GM19397 (cell line): Measurements from ENCODE around the gene CERT1.

ENCODE experiments used
- ATAC-seq: cut with Tn5 transposase; IDR thresholded peaks from one replicate; pipeline ENCODE4 v1.9.1; 2021; ENCODE audit warnings: mild to moderate bottlenecking, moderate library complexity; ENCODE audit not compliant: unreplicated experiment

Gene CERT1

DNA sequence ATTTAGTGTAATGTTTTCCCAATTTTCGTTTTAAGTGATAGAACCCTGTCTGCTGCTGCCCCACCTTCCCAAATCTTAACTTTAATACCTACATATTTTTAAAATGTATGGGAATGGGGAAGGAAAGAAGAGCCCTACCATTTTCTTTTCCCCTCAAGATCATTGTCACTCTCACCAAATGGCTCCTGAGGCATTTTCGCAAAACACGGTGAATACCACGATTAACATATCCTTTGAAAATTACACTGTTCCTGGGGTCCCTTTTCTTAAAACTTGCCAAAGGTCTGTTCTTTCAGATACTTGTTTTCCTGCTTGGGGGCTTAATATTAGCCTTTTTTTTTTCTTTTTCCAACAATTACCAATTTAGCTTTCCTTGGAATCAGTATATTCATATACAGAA, 36.1 kb downstream of the CERT1 start:
- ATAC-seq: no peak

DNA sequence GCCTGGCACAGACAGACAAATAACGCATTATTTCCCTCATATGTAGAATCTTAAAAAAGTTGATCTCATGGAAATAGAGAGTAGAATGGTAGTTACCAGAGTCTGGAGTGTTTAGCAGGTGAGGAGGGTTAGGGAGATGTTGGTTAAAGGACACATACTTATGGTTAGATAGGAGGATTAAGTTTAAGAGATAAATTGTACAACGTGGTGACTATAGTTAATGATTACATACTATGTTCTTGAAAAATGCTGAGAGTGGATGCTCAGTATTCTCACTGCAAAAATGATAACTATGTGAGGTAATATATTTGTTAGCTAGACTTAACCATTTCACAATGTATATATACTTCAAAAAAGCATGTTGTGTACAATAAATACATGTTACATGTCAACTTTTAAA, 38.0 kb downstream of the CERT1 start:
- ATAC-seq: no peak

DNA sequence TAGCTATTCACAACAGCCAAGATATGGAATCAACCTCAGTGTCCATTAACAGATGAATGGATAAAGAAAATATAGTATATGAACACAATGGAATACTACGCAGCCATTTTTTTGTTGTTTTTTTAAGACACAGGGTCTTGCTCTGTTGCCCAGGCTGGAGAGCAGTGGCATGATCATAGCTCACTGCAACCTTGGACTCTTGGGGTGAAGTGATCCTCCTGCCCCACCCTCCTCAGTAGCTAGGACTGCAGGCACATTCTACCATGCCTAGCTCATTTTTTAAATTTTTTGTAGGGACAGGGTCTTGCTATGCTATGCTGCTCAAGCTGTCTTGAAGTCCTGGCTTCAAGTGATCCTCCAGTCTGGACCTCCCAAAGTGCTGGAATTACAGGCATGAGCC, 38.5 kb downstream of the CERT1 start:
- ATAC-seq: no peak

DNA sequence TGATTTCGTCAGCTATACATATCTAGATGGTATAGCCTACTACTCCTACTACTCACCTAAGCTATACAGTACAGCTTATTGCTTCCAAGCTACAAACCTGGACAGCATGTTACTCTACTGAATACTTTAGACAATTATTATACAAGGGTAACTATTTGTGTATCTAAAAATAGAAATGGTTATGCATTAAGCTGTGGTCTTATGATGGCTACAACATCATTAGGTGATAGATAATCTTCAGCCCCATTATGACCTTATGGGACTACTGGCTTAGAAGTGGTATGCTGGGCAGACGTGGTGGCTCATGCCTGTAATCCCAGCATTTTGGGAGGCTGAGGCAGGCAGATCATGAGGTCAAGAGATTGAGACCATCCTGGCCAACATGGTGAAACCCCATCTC, 40.2 kb downstream of the CERT1 start:
- ATAC-seq: no peak

DNA sequence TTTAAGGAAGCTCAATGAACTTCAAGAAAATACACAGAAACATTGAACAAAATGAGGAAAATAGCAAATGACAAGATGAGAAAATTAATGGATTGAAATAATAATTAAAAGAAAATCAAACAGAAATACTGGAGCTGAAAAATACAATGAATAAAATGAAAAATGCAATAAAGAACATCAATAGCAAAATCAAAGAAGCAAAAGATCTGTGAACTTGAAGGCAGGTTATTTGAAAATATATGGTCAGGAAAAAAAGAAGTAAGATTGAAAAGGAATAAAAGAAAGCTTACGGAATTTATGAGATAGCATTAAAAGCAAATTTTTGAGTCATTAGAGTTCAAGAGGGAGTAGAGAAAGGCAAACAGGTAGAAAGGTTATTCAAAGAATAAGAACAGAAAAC, 42.4 kb downstream of the CERT1 start:
- no peak for ATAC-seq

DNA sequence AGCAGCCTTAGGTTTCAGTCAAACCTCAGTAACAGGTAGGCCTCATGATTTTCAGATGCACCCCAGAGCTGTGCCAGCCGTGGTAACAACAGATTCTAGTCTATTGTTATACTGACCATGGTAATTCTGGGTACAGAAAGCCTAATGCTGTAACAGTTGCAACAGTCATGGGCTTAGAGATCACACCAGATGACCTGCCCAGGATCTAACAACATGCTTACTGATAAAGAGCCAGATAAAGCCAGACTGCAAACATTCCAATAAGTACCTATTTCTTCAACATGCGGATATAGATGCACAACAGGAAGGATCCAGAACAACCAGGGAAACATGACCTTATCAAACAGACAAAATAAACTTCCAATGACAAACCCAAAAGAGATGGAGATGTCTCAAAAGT, 42.8 kb downstream of the CERT1 start:
- ATAC-seq: no peak

DNA sequence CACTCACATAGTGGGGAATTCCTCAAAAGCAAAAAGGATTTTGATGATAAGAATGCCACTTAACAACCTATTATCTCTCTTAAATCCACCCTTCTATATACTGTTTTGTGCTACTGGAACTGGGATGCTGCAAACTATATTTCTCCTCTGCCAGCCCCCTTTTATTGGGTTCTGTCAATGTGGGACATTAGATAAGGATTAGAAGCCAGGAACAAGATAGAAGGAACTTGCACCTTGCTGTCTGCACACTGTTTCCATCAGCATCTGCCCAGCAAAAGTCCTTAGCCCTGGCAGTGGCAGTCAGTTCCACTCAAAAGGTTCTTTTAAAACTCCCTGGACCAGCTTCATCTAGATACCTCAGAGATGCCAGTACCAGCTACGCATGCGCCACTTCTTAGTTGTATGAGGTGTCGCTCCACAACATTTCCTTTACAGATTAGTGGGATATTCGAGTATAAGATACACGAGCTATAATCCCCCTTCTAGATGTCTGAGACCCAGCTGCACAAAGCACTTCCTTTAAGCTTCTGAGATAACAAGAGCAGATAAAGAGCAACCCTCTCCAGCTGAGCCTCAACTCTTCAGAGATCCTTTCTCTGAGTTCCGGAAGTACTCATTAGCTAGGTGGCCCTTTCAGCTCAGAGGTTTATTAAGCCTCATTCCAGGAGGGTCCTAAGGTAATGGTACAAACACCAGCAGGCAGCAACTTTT, 45.3 kb downstream of the CERT1 start:
- ATAC-seq: no peak

DNA sequence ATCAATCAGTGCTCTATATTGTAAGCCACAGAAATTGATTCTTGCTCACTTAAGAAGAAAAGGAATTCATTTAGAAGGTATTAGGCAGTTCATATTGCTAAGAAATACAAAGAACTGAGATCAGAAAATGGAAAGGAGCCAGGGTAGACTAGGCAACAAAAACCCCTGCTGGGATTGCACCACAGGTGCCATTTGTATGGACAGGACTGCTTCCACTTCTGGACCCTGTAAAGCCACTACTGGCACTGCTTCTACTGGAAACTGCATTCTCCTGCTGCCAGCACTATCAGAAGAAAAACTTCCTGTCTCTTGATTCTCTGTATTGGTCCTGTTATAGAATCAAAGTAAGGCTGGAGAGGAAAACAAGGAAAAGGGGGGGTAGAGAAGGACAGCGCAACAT, 45.9 kb downstream of the CERT1 start:
- no peak for ATAC-seq

DNA sequence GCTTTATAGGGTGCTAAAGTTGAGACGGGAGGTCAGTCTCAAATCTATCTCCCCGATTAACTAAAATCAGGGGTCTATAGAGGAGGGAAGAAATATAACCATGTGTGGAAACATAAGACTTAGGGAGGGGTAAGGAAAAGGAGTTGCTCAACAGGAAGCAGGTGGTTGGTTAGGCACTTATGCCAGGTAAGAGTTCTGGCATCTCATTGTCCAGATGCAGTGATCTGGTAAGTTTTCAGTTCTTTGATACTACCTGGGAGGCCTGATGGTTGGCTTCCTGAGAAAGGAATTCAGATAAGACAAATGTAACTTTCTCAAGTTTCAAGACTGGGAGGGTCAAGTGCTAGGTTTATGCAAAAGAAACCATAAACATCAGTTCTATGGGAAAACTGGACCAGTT, 47.7 kb downstream of the CERT1 start:
- ATAC-seq: no peak

DNA sequence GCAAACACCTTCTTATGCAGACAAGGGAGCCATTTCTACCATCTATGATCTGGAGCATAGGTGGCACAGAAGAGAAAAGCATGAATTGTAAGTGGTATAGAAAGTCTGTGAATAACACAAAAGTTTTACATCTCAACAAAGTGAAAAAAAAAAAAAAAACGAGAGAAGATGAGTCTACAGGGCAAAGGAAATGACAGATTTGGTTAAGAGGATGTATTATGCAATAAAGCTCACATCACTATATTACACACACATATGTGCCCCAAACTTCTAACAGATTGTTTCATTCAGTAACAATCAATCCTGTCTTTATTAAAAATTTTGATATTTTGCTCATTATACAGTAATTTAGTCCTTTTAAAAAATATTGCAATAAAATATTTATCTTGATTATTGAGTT, 49.8 kb downstream of the CERT1 start:
- no peak for ATAC-seq

DNA sequence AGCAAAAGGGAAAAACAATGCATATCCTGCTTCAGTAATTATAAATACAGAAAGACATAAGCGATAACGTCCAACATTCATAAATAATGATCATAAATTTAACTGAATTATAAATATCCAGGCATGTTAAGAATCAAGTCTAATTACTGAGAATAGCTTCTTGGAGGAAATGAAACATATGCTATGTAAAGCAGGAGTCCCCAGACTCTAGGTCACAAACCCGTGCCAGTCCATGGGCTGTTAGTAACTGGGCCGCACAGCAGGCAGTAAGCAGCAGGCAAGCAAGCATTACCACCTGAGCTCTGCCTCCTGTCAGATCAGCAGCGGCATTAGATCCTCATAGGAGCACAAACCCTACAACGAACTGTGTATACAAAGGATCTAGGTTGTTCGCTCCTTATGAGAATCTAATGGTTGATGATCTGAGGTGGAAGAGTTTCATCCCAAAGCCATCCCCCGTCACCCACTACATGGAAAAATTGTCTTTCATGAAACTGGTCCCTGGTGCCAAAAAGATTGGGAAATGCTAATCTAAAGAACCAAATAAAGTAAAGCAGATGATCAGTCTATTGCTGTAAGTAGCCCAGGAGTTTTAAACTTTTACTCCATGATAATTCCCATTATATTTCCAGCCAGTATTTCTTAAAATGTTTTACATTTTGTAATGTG, 50.4 kb downstream of the CERT1 start:
- peak; percentile 88 for ATAC-seq

DNA sequence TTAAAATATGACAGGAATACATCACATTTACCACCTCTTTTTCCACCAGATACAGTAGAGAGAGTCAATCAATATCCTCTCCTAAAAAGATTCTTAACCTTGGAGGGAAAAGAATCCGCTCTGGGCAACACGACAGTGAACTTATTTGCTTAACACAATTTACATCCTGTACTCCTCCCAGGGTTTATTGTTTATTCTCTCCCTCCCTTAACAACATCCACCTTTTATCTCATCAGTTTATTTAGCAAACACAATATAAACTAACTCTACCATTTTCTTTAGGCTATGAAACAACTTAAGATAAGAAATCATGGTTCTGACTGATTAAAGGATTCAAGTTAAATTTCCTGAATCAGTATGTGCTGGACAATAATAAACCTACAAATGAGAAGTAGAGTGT, 50.9 kb downstream of the CERT1 start:
- no peak for ATAC-seq

DNA sequence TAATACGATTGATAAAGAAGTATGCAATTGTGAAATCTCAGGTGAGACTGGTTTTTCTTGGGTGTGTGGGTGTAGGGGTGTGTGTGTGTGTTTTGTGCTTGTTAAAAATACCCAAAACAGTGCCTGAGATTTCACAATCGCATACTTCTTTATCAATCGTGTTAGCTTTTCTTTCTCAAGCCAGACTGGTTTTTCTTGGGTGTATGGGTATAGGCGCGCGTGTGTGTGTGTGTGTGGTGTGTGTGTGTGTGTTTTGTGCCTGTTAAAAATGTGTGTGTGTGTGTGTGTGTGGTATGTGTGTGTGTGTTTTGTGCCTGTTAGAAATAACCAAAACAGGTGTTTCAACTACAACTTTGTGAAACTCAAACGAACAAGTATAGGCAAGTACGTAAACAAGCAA, 53.7 kb downstream of the CERT1 start:
- ATAC-seq: no peak

DNA sequence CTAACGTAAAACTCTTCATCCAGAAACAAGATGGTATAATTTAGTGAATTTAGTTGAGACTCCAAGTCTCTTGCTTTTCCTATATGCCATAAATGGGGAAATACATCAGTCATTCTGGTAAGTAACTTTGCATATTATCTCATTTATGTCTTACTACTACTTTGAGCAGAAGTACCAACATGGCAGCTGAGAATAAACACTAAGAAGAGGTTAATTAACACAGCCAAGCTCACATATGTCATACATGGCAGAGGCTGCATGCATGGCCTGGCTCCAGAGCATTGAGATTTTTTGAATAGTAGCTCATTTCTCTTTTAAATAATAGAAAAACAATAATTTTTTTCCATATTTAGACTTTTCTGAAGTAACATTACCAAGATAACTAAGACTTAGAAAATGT, 54.3 kb downstream of the CERT1 start:
- ATAC-seq: no peak

DNA sequence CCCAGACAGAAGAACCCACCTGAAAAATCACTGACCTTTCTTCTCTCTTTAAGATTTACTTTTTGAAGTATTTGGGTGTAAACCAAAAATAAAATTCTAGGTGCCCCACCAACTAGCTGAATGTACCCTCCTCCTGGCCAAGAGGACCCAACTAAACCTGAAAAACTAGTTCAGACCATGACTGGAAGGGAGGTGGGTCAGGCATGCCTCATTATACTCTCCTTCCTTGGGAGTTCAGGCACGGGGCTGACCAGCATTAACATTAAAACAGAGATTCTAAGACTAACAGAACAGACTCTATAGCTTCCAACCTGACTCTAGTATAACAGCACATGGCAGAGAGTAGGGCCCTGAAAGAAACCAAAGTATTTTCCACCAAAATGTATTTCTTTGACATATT, 61.4 kb downstream of the CERT1 start:
- ATAC-seq: no peak

DNA sequence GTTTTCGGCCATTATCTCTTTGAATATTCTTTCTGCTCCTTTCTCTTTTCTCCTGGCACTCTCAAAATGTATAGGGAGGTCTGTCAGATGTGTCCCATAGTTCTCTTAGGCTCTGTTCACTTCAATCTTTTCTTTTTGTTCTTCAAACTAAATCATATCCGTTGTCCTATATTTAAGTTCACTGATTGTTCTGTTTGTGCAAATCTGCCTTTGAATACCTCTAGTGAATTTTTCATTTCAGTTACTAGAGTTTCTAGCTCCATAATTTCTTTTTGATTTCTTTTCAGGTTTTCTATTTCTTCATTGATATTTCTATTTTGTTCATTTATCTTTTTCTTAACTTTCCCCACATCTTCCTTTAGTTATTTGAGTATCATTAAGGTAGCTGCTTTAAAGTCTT, 65.4 kb downstream of the CERT1 start:
- no peak for ATAC-seq

DNA sequence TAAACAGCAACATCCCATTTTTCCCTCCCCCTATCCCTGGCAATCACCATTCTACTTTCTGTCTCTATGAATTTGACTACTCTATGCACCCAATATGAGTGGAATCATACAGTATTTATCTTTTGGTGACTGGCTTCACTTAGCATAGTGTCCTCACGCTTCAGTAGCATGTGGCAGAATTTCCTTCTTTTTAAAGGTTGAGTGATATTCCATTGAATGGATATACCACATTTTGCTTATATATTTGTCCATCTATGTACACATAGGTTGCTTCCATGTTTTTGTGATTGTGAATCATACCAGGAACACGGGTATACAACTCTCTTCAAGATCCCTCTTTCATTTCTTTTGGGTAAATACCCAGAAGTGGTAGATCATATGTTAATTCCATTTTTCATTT, 69.9 kb downstream of the CERT1 start:
- no peak for ATAC-seq

DNA sequence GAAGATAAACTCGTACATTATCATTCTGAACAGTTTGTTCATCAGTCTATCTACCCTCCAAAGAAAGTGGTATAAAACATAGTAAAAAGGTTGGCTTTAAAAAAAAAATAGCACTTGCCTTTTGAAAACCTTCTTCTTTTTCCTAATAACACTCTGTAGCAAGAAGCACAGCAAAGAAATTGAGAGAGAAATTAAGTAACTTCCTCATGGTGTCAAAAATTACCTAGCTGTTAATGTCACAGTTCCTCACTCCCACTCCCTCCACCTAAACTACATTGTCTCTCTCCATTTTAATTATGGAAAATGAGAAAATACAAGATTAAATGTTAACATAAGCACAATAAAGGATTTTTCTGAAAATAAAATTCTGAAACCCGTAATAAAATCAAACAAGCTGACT, 72.2 kb downstream of the CERT1 start:
- ATAC-seq: no peak

DNA sequence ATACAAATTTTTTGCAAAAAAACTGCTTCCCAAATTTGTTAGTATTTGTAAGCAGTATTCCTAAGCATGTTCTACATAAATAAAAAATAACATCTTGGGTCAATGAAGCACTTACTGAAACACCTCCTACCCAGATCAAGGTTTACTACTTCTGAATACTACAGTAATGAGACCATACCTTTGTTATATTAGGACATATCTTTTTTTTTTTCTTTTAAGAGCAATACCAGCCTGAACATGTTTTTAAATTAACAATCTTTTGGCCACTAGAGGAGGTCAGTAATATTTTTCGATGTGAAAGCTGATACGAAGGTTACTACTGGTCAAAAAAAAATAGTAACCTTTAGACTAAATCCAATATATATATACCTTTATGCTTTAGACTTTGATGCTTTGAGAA, 72.7 kb downstream of the CERT1 start:
- ATAC-seq: no peak

DNA sequence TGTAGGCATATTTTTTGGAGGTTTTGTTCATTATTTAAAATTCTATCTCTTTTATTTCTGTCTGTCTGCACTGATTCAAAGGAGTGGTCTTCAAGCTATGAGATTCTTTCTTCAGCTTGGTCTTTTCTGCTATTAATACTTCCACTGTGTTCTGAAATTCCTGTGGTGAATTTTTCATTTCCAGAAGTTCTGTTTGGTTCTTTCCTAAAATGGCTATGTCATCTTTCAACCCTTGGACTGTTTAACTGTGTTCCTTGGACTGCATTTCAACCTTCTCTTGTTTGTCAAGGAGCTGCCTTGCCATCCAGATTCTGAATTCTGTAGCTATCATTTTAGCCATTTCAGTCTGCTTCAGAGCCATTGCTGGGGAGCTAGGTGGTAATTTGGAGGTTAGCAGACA, 76.3 kb downstream of the CERT1 start:
- no peak for ATAC-seq

DNA sequence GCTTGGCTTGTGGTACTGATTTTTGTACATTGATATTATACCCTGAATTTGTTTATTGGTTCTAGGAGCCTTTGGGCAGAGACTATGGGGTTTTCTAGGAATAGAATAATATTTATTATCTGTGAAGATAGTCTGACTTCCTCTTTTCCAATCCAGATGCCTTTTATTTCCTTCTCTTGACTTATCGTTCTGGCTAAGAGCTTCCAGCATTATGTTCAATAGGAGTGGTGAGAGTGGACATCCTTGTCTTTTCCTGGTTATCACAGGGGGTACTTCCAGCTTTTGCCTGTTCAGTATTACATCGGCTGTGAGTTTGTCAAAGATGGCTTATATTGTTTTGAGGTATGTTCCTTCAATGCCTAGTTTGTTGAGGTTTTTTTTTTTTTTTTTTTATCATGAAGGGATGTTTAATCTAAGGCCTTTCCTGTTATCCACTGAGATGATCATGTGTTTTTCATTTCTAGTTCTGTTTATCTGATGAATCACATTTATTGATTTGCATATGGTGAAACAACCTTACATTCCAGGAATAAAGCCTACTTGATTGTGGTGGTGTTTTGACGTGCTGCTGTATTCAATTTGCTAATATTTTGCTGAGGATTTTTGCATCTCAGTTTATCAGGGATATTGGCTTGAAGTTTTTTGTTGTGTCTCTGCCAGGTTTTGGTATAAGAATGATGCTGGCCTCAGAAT, 77.5 kb downstream of the CERT1 start:
- ATAC-seq: no peak

DNA sequence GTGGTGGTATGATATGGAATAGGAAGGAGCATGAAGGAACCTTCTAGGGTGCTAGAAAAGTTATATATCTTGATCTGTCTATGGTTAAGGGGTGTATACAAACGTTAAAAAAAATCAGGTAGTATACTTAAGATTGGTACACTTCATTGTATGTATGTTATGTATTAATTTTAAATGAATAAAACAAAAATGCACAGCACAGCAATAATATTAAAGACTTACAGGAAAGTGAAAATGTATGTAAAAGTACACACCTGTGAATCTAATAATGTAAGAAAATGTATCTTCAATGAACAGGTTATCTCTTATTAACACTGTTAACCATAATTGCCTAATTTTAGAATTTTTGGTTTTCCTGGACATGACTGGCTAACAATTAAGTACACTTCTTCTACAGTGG, 97.2 kb downstream of the CERT1 start:
- no peak for ATAC-seq
